GM21423 (cell line): Measurements from ENCODE around the gene CREB5.
"Not testable (repeated sequence)": the region's sequence is repeated elsewhere in the genome, so short reads cannot be mapped to it uniquely, and the experiment has no call there.

ENCODE experiments used
- ATAC-seq: cut with Tn5 transposase; IDR thresholded peaks from one replicate; pipeline ENCODE4 v1.9.1; 2021; ENCODE audit warnings: mild to moderate bottlenecking, moderate library complexity; ENCODE audit not compliant: unreplicated experiment

The CREB5 gene

DNA sequence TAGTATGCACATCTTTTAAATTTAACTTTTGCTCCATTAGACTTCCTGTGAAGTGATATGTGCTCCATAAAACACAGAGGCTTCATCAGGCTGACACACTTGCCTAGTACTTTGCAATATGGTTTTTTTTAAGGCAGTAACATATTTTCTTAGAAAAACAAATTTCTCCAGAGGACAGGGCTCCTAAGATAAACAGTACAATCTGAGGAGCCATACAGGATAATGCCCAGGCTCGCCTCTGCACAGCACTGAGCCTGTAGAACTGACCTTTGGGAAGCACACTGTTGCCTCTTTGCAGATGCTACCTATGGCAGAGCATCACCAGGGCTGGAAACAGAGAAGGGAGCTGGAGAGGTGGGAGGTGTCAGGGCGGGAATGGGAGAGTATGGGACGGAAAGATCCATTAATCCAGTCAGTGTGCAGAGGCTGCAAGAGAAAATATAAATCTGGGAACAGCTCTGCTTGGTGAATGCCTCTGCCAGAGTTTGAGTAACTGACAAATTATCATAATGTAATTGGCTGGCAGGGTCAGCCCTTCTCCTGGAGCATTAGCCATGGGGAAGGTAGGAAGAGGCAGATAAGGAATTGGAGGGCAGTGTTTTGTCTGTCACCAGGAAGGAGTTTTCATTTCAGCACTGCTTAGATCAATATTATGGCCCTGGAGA is 132.3 kb downstream of the CREB5 start:
- no peak for ATAC-seq

DNA sequence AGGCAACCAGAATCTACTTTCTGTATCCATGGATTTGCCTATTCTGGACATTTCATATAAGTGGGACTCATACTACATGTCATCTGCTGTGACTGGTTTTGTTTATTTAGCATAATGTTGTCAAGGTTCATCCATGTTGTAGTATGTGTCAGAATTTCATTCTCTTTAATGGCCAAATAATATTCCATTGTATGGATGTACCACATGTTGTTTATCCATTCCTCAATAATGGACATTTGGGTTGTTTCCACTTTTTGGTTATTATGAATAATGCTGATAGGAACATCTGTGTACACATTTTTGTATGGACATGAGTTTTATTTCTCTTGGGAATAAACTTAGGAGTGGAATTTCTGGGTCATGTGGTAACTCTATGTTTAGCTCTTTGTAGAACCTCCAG is 133.7 kb downstream of the CREB5 start:
- no peak for ATAC-seq

DNA sequence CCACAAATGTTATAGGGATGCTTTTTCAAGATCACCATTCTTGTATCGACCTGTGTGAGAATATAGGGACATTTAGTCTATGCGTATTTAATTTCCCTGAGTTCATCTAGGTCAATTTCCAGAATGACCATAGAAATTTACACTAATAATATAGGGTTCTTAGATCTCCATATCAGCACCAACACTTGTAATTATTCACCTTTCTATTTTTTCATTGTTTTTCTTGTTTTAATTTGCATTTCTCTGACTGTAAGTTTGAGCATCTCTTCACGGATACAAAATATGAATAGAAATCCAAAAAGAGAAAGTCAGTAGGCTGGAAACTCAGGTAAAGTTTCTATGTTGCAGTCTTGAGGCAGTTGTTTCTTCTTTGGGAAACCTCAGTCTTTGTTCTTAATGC is 134.8 kb downstream of the CREB5 start:
- ATAC-seq: no peak

DNA sequence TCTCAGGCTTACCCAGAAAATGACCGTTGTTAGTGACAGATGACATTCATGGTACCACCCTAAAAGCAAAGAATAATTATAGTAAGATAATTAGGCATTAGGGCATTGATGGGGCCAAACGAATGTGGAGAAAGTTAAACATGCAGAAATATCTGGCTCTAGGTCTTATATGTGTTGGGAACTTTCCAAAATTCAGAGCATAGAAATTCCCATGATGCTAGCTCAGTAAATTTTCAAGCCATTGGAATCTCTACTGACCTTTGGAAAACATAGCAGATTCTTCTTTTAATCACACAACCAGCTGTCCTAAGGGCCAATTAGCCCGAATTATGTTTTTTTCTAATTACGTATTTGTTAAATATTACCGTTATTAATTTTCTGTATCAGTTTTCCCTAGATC is 136.1 kb downstream of the CREB5 start:
- no peak for ATAC-seq

DNA sequence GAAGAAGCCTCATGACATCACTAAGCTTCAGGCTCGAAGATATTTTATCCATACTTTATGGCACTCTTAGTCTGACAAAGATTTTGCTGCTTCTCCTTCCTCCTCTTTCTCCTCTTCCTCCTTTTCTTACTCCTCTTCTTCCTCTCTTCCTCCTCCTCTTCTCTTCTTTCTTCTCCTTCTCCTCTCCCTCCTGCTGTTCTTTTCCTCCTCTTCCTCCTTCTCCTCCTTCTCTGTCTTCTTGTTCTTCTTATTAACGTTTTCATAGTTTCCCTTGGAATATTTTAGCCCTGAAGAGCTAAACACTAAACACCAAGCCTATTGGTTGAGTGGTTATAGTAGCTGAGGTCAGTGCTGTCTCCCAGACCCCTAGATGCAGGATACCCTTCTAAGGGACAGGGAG is 137.7 kb downstream of the CREB5 start:
- no peak for ATAC-seq

DNA sequence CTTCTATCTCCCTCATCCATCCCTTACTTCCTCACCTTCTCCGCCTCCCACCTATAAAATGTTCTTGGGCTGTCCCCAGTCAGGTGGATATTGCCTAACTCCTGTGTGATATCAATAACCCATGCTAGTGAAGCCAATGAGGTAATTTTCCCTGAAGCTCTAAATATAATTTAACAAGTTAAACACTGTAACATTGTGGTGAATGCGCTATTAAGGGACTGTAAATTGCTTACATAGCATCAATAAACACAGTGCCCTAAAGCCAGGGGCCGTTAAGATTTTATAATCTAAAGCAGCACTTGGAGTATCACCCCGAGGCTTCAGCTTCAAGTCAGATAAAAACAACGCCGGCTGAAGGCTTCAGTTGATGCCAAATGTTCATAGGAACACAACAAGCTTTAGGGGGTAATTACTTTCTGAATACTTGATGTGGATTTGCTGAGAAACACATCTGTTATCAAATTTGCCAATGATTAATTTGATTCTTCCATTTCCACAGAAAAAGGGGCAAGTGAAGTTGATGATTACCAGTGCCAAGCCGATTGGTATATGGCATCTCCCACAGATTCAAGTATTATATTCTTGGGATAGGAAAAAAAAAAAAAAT is 138.4 kb downstream of the CREB5 start:
- ATAC-seq: no peak

DNA sequence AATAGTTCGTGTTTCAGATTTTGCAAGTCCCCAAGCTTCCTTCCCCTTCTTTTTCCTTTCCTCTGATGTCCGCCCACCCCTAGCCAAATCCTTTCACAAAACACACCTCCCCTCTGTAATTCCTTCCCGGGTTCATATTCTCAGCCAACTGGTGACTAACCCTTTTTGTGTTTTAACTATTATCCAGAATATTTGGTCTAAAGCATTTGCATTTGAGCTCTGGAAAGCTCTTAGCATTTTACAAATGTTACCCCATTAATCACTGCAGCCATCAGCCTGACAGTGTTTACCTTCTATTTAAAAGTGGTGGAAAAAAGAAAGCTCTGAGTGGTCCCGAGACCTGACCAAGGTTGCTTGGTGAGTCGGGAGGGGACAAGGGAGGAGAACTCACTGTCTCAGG is 139.0 kb downstream of the CREB5 start:
- ATAC-seq: no peak

DNA sequence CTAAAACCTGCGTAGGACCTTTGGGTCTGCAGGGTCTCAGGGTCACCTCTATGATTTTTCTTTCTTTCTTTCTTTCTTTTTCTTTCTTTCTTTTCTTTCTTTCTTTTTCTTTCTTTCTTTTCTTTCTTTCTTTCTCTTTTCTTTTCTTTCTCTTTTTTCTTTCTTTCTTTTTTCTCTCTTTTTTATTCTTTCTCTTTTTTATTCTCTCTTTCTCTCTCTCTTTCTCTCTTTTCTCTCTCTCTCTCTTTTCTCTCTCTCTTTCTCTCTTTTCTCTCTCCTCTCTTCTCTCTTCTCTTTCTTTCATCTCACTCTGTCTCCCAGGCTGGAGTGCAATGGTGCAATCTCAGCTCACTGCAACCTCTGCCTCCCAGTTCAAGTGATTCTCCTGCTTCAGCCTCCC is 139.4 kb downstream of the CREB5 start:
- ATAC-seq: not testable (repeated sequence)

DNA sequence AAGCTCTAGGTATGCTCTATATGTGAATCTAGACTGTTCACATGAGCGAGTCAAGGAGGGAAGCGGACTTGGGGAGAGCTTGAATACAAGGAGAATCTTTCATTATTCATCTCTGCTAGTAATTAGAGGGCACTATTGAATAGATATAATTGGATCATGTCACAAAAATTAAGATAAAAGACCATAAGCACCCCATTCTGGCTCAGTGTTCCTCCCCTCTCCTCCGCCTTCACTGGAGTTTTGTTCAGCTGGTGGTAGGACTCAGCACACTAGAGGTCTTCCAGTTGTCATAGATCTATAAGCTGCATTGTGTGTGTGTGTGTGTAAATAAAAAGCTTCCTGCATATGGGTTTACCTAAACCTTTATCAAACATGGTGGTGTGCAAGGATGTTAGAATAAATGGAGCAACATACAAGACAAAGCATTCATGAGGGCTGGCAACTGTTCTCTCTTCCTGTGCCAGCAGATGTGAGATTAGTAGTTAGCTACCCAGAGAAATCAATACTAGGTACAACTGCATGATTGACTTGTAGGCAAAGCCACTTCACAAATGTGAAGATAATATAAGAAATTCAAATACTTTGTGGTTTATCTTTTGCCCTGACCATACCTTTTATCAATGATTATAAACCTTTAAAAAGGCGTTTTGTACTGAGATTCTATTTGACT is 142.6 kb downstream of the CREB5 start:
- ATAC-seq: no peak

DNA sequence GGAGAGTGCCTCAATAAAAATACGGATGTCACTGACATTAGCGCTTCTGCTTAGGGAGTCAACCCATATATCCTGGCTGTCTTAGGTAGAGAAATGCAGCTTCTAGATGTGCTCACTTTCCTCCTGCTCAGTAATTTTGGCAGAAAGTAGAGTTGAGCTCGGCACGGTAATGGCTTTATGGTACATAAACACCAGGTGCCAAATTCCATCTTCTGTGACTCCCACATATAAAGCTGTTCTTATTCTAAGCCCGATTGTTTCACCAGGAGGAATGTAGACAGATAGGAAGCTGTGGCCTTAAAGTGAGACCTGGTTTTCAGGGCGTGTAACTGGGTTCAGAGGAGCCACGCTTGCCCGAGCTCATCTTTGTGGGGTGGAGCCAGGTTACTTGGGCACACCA is 143.7 kb downstream of the CREB5 start:
- ATAC-seq: no peak

DNA sequence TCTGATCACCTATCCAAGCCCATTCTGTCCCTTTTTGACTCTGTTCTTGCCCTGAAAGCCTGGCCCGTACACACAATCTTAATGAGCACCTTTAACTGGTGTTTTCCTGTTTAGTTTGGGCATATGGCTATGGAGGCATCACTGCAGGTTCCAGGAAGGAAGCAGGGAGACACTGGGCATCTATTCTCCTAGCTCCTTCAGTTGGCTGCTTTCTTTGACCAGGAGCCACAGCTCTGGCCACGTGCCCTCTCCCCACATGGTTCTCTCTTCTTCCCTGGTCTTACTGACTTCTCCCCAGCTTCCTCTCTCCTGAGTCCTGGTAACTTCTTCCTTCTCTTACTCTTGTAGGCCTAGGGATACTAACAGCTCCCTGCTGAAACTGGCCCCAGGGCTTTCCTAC is 144.4 kb downstream of the CREB5 start:
- ATAC-seq: no peak

DNA sequence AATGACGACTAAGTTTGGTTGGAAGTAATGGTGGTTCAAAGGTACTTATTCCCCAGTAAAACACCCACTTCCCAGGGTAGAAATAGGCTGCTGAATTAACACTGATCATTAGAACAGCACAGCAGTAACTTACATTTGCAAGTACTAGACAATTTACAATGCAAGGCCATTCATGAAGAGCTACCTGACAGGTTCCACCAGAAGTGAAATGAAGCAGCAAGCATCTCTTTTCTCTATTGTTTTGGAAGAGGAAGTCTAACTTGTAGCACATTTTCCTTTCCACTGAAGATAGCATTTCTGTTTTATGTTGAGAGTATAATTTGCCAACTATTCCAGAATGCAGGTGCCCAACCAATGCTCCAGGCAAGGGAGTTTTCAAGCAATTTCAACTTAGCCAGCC is 145.9 kb downstream of the CREB5 start:
- ATAC-seq: no peak

DNA sequence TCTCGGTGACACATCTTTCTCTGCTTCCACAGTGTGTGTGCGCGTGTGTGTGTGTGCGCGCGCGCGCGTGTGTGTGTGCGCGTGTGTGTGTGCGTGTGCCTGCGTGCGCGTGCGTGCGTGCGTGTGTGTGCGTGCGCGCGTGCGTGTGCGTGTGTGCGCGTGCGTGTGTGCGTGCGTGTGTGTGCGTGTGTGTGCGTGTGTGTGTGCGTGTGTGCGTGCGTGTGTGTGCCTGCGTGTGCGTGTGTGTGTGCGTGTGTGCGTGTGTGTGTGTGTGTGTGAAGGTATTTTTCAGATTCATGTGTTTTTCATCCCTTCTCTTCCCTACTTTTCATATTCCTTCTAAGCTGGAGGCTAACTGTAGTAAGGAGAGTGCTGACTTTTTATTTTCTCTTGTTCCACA is 148.4 kb downstream of the CREB5 start:
- ATAC-seq: no peak

DNA sequence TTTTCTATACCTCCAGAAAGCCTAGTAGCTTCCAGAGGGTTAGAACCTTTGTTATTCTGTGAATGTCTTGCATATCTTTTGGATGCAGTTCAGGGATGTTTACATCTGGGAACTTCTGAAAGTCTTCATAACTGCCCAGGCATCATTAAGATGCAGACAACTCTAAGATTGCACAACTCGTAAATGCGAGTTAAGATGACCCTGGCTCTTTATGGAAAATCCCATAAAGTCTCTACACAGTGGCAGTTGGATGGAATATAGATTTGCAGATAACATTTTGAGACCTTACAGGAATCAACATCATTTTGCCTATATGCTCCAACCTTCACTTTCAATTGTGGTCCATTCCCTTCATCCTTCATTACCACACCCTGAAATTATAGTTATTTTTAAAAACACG is 151.7 kb downstream of the CREB5 start:
- no peak for ATAC-seq

DNA sequence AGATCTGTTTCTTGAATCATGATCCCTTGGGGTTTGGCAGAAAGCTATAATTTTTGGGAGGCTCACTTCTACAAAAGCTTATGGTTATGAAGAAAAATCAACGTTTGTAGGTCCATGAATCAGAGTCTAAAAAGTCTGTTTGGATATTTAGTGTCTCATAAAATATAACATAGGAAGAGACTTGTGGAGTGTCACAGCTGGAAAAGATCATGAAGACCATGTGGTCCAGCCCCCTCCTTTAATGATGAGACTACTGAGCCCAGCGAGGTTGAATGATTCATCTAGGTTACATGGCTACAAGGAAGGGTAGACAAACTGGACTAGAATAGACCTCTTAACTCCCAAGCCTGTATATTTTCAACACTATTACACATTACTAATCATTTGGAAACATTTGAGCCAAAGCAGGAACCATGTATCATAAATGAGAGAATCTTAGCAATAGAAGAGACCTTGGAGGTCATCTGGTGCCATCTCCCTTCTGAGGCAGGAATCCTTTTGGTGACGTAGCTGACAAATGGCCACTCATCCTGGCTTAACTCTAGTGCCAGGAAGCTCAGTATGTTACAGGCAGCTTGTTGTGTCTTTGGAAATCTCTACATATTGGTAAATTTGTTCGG is 152.5 kb downstream of the CREB5 start:
- ATAC-seq: no peak

DNA sequence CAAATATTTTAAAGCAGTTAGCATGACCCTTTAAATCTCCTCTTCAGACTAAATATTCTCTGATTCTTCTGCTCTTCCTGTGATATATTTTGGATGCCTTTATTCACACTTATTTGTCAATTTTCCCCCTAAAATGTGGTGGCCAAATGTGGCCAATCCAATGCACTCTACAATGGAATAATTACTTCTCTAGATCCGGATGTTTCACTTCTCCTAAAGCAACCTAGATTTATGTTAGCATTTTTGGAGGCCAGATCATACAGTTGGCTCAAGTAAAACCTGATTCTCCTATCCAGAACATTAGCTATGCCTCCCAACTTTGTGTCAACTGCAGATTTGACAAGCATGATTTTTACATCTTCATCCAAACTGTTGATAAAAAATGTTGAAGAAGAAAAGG is 153.7 kb downstream of the CREB5 start:
- ATAC-seq: no peak

DNA sequence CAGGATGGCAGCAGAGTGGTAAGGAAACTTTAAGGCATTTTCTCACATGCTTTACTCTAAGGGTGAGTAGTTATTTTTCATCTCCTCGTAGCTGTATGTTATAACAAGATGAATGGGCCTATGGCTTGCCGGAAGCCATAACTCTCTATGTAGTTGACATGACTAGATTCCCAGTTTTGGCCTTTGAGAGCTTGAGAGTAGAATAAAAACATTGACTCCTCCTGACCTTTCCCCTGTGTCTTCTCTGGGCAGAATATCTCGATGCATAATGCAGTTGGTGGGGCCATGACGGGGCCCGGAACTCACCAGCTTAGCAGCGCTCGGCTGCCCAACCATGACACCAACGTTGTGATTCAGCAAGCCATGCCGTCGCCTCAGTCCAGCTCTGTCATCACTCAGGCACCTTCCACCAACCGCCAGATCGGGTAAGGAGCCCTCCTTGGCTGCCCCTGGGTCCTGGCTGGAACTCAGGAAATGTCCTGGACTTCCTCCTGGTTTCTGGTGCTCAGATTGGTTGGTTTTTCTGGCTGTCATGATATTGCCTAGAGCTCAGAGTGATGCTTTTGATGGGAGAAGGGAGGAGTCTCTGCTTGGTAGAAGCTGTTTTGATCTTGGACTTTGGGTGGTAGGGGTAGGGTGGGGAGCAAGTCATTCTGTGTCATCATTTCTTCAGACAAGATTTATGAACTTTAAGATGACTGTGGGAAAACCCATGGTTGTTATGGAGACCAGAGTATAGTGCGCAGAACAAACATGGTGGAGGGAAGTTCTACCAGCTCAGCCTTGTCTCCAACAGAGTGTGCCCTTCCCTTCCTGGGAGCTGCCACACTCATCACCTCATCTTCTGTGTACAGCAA is 158.0 kb downstream of the CREB5 start:
- ATAC-seq: peak; percentile 84

DNA sequence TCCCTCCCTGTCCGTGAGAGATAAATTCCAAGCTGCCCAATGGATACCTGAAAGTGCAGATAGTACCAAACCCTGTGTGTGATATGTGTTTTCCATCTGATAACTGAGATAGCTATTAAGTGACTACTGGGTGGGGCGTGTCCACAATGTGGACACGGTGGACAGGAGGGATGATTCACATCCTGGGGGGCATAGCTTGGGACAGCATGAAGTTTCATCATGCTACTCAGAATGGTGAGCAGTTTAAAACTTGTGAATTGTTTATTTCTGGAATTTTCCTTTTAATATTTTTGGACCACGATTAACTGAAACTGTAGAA is 158.6 kb downstream of the CREB5 start:
- ATAC-seq: no peak

DNA sequence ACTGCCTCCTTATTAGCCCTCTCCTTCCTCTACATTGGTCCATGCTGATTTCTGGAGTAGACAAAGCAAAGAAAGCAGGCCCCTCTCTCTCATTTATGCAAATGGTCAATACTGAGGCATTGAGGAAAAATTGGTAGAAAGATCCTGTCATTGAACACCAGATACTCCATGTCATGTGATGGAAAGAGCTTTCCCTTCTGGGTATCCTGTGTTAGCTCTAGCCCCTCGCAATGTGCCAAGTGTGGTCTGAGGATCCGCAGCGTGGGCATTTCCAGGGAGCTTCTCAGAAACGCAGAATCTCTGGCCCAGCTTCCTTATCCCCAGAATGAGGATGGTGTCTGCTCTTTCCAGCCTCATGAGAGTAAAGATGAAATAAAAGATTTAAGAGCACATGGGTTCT is 159.1 kb downstream of the CREB5 start:
- no peak for ATAC-seq

DNA sequence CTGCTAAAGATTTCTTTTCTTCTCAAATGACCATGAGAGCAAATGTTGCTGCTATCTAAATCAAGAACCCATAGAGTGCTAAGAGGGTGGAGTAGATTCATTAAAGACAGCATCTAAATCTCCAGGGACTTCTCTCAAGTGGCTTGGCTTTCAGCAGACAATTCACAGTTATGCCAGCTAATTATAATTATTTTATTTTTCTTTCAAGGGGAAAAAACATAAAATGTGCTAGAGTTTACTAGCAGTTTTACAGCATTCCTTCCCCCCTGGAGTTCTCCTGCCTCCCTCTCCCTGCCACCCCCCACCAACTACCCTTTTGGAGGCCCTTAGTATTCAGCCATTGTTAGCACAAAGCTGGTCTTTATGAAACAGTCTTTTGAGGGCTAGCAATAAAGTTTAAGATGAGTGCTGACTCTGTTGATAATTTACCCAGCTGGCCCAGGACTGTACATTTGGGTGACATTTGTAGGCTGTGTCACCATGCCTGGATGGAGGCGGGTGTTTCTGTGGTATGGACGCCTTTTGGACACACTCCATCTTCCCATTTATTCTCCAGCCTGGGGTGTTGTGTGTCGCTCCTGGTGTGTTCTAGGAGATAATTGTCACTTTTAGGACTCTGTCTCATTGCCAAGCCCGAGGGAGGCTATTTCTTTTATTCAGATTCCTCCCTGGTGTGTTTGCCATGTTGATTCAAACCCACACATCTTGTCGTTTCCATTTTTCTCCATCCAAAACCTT is 160.2 kb downstream of the CREB5 start:
- no peak for ATAC-seq
